Choroid plexus epithelial cell (primary cell): ENCODE measurements around the gene DCAF15.
"Not testable (repeated sequence)": the region's sequence is repeated elsewhere in the genome, so short reads cannot be mapped to it uniquely, and the experiment has no call there.

Experiments
- DNase-seq: peaks from one replicate; pipeline ENCODE4 v3.0.0-alpha.2; 2010; ENCODE audit warnings: low read depth
- H3K4me3 ChIP-seq: 2 replicates; pipeline ENCODE4 v1.5.1; 2011; ENCODE audit warnings: low read depth, mild to moderate bottlenecking, control low read depth, low read length, moderate library complexity
- TF ChIP-seq, protein P1 (sequence below): conservative IDR thresholded peaks from 2 replicates; pipeline ENCODE4 v1.5.1; 2011; ENCODE audit warnings: low read depth, mild to moderate bottlenecking, control low read depth, inconsistent platforms, low read length, moderate library complexity

Gene DCAF15

DNA sequence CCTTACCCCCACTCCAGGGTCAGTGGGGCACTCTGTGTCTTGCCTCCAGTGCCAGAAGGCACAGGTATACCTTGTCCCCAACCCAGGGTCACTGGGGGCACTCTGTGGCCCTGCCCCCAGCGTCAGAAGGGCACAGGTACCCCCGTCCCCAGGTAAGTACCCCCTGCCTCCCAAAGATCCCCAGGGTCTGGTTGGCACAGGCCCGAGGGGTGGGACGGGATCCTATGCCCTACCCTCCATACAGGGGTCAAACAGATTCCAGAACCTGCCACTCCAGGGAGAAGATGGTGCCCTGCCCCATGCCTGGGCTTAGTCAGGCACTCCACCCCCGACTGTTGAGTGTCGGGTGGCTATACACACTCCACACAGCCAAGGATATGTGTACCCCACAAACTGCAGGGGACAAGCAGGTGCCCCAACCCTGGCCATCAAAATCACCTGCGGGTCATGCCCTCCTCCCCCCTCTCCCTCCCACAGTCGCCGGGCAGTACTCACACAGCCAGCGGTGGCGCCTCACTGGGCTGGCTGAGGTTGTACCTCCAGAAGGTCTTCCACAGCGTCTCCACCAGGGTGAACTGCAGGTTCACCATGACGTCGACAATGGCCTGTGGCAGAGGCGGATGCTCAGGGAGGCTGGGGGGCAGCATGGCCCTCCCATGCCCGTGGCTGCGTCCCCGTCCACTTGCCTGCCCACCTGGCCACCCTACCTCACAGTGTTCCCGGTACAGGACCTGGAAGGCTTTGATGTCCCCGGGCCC lies 13.8 kb downstream of the DCAF15 start:
- TF ChIP-seq, protein P1, sequence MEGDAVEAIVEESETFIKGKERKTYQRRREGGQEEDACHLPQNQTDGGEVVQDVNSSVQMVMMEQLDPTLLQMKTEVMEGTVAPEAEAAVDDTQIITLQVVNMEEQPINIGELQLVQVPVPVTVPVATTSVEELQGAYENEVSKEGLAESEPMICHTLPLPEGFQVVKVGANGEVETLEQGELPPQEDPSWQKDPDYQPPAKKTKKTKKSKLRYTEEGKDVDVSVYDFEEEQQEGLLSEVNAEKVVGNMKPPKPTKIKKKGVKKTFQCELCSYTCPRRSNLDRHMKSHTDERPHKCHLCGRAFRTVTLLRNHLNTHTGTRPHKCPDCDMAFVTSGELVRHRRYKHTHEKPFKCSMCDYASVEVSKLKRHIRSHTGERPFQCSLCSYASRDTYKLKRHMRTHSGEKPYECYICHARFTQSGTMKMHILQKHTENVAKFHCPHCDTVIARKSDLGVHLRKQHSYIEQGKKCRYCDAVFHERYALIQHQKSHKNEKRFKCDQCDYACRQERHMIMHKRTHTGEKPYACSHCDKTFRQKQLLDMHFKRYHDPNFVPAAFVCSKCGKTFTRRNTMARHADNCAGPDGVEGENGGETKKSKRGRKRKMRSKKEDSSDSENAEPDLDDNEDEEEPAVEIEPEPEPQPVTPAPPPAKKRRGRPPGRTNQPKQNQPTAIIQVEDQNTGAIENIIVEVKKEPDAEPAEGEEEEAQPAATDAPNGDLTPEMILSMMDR = no peak
- no peak for DNase-seq
- no peak overlapping the region for H3K4me3 ChIP-seq

DNA sequence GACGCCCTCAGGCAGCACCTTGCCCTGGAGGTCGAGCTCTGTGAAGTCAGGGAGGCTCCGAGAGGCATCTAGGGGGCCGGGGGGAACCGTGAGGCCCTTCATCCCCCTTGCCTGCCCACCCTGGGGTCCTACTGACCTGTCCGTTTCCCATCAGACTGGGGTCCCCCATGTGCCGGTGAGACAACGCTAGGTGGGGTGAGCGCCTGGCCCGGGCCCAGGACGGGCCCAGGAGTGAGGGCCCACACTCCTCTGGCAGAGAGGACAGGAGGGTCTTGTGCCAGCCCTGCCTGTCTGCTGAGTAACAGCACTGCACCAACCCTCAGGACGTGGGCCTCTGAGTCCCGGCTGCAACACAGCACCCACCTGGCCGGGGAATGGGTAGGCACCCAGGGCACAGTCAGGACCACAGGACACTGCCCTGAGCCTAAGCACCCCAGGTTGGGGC lies 14.4 kb downstream of the DCAF15 start:
- TF ChIP-seq, protein P1 = no peak
- DNase-seq = no peak
- no peak overlapping the region for H3K4me3 ChIP-seq

DNA sequence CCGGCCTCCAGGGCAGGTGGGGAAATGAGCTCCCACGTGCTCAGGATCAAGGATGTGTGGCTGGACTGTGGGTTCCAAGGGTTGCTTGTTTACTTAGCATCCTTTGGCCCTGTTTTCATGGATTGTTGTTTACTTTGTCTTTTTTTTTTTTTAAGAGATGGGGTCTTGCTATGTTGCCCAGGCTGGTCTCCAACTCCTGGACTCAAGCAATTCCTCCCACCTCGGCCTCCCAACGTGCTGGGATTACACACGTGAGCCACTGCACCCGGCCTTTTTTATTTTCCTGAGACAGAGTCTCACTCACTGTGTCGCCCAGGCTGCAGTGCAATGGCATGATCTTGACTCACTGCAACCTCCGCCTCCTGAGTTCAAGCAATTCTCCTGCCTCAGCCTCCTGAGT lies 14.9 kb downstream of the DCAF15 start:
- not testable (repeated sequence) for H3K4me3 ChIP-seq, DNase-seq

DNA sequence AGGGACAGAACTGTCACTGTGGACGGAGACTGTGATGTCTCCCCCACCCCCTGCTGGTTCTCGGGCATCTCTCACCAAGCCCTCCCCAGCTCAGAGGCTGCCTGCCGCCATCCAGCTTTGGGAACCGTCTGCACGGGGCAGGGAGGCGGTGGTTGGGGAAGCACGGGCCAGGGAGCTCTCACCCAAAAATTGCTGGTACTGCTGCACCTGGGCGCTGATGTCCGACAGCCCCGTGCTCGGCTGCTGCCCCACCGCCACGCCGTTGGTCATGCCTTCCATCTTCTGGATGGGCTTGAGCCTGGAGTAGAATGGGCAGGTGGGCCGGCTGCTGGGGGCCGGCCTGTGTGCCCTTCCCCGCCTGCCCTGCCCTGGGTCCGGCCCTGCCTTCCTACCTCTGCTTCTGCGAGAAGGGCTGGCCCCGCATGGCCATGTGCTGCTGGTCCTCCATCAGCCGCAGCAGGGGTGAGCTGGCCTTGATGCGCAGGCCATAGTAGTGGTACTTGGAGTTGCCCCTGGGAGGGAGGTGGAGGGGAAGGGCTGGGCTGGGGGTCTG lies 16.1 kb downstream of the DCAF15 start:
- TF ChIP-seq, protein P1 = no peak
- no peak overlapping the region for H3K4me3 ChIP-seq
- no peak for DNase-seq

DNA sequence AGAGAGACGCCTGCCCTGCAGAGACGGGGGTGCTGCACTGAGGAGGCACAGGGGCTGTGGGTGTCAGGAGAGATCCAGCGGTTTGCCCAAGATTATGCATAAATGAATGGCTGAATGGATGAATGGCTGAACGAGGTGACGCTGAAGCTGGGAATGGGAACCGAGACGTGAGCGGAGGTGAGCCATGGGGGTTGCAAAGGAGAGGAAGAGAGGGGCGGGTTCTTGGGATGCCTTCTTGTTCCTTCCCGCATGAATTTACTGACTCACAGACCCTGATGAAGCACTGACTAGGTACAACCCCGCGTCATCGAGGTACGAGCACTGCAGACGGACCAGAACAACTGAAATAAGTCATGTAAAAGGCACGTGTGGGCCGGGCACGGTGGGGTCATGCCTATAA lies 16.7 kb downstream of the DCAF15 start:
- DNase-seq = no peak
- H3K4me3 ChIP-seq = no peak overlapping the region
- TF ChIP-seq, protein P1 = no peak

DNA sequence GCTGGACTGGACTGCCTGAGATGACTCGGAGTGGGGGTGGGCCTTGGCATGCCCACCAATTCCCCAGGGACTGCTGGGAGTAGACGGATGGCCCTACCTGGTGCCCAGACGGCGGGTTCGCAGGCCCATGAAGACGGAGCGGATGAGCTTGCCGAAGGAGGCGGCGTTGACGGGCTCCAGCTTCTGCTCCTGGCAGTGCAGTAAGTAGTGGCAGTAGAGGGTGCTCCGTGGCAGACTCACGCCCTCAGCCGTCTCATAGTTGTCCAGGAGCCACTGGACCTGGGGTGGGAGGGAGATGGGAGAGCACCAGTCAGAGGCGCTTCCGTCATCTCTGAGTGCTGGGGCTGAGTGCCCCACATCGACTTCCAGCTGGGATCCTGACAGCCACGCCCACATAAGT lies 17.6 kb downstream of the DCAF15 start:
- TF ChIP-seq, protein P1 = no peak
- DNase-seq = no peak

DNA sequence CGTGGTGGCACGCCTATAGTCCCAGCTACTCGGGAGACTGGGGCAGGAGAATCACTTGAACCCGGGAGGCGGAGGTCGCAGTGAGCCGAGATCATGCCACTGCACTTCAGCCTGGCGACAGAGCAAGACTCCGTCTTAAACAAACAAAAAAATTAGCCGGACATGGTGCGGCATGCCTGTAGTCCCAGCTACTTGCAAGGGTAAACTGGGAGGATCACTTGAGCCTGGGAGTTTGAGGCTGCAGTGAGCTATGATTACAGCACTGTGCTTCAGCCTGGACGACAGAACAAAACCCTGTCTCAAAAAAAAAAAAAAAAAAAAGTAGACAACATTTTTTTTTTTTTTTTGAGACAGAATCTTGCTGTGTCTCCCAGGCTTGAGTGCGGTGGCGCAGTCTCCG lies 19.6 kb downstream of the DCAF15 start:
- H3K4me3 ChIP-seq, DNase-seq: not testable (repeated sequence)

More for the DNA sequence above, 17.6 kb downstream of the DCAF15 start:
- H3K4me3 ChIP-seq = no peak overlapping the region
